K562 (cell line): ENCODE measurements around the gene WDR19. TPM values are rescaled to one million over a fixed set of nuclear protein-coding genes. Genes with fewer than 3 reads are reported as not detected.

Source experiments
- ATAC-seq: fragments of 200-7000 bp; cut with Tn5 transposase; 3 replicates; pipeline ENCODE4 v1.9.1; 2020; ENCODE audit warnings: moderate library complexity
- BruUV-seq: library from RNA; stranded (reverse); fragments of 400-500 nt; replicated peaks from 2 replicates; lab custom pipeline; 2021; lab: Mats Ljungman, UMichigan
- CTCF ChIA-PET: fragments of 300-600 bp; formaldehyde crosslinking; extraction: SDS; loops from one replicate; lab custom pipeline; 2021; ENCODE audit warnings: low intra/inter-chr PET ratio; lab: Yijun Ruan, JAX
- POLR2A ChIA-PET: fragments of 300-600, 350-650 bp; sonication (Branson Sonifier 250); formaldehyde crosslinking; extraction: SDS; loops from one replicate; lab custom pipeline; 2021; ENCODE audit warnings: antibody characterized with exemption, inconsistent platforms; lab: Yijun Ruan, JAX
- DNase-seq, 4 experiments: peaks; one replicate each; pipeline versions ENCODE4 v3.0.0 to v3.0.0-alpha.2; 2011 to 2018; ENCODE audit warnings: low spot score in 3 of 4, mixed read lengths in 3 of 4; ENCODE audit errors: extremely low read depth in 1 of 4
- FAIRE-seq: peaks from 2 replicates; lab custom pipeline; 2011; peaks lifted over from hg19 to GRCh38; lab: Jason Lieb, UNC
- H2AFZ ChIP-seq: 2 replicates; pipeline ENCODE4 v1.6.0; 2011; ENCODE audit warnings: low read depth, low read length, control low read depth, inconsistent platforms
- H3K27ac ChIP-seq: fragments of 200-600 bp; 3 replicates; pipeline ENCODE4 v1.8.0; 2011; ENCODE audit warnings: low read depth, mild to moderate bottlenecking, control low read depth, inconsistent platforms, low read length, moderate library complexity, mixed read lengths; ENCODE audit errors: extremely low read depth
- H3K27me3 ChIP-seq, 2 experiments: fragments of 300-600 bp in 1 of 2; 2 replicates in 1 of 2; 3 replicates in 1 of 2; pipeline versions ENCODE4 v1.6.0 to v1.8.0; 2011; ENCODE audit warnings: inconsistent platforms in 2 of 2, low read length in 2 of 2, mild to moderate bottlenecking in 1 of 2, mixed read lengths in 1 of 2, moderate library complexity in 1 of 2; ENCODE audit not compliant: control insufficient read depth in 2 of 2, insufficient read depth in 2 of 2
- H3K36me3 ChIP-seq: fragments of 300-600 bp; 3 replicates; pipeline ENCODE4 v1.8.0; 2011; ENCODE audit warnings: mild to moderate bottlenecking, low read length, inconsistent platforms; ENCODE audit not compliant: control insufficient read depth, insufficient read depth
- H3K4me1 ChIP-seq, 2 experiments: fragments of 200-600 bp in 1 of 2; replicated peaks in 1 of 2; 2 replicates in 1 of 2; 3 replicates in 1 of 2; pipeline versions ENCODE4 v1.5.1 to v1.8.0; 2011; ENCODE audit warnings: inconsistent platforms in 2 of 2, low read length in 2 of 2, mild to moderate bottlenecking in 1 of 2, mixed read lengths in 1 of 2, moderate library complexity in 1 of 2; ENCODE audit not compliant: control insufficient read depth in 2 of 2, insufficient read depth in 2 of 2
- H3K4me2 ChIP-seq: 2 replicates; pipeline ENCODE4 v1.6.1; 2011; ENCODE audit warnings: low read length, control low read depth, inconsistent platforms, mixed read lengths; ENCODE audit not compliant: insufficient read depth
- H3K4me3 ChIP-seq: fragments of 200-600 bp; sonication (generic), shearing (Covaris generic); 2 replicates; pipeline ENCODE4 v1.5.1; 2016; ENCODE audit warnings: control low read depth, inconsistent platforms
- H3K79me2 ChIP-seq: fragments of 200-600 bp; 3 replicates; pipeline ENCODE4 v1.8.0; 2011; ENCODE audit warnings: low read length, inconsistent platforms; ENCODE audit not compliant: control insufficient read depth, insufficient read depth
- H3K9ac ChIP-seq, 2 experiments: 2 replicates each; pipeline versions ENCODE4 v1.6.0 to v1.6.1; 2011; ENCODE audit warnings: low read depth in 2 of 2, low read length in 2 of 2, control low read depth in 1 of 2, inconsistent platforms in 1 of 2, mild to moderate bottlenecking in 1 of 2, mixed read lengths in 1 of 2; ENCODE audit not compliant: insufficient read depth in 1 of 2
- H3K9me1 ChIP-seq: one replicate; pipeline ENCODE4 v1.6.0; 2011; ENCODE audit warnings: inconsistent platforms, mild to moderate bottlenecking, low read length, moderate library complexity; ENCODE audit not compliant: control insufficient read depth, insufficient read depth
- H3K9me3 ChIP-seq: replicated peaks from 2 replicates; pipeline ENCODE4 v1.5.1; 2011; ENCODE audit warnings: low read depth, low read length, inconsistent platforms; ENCODE audit not compliant: control insufficient read depth, insufficient read depth
- H4K20me1 ChIP-seq: replicated peaks from 2 replicates; pipeline ENCODE4 v1.6.1; 2011; ENCODE audit warnings: low read length, inconsistent platforms, mixed read lengths; ENCODE audit not compliant: control insufficient read depth, insufficient read depth
- DNMT1 ChIP-seq: fragments of 450-650 bp; IDR thresholded peaks from 2 replicates; pipeline ENCODE4 v1.6.1; 2016; ENCODE audit warnings: antibody characterized with exemption, mild to moderate bottlenecking
- MBD1 ChIP-seq: fragments of 250-450 bp; sonication (Bioruptor Pico); IDR thresholded peaks from 2 replicates; pipeline ENCODE4 v1.8.0; 2022; ENCODE audit warnings: inconsistent platforms
- POU5F1 ChIP-seq: fragments of 150-350 bp; IDR thresholded peaks from 2 replicates; pipeline ENCODE4 v1.6.1; 2014; ENCODE audit warnings: borderline replicate concordance, low read length, low read depth, mild to moderate bottlenecking; ENCODE audit not compliant: partially characterized antibody
- SMAD4 ChIP-seq: fragments of 250-450 bp; sonication (Bioruptor Pico); conservative IDR thresholded peaks from 2 replicates; pipeline ENCODE4 v1.8.0; 2021; ENCODE audit warnings: inconsistent platforms, mild to moderate bottlenecking, moderate library complexity
- ZNF212 ChIP-seq: fragments of 450-650 bp; formaldehyde crosslinking; IDR thresholded peaks from 2 replicates; pipeline ENCODE4 v1.4.0; 2020; ENCODE audit warnings: mild to moderate bottlenecking
- WGBS: fragments of 100-300 bp; shearing (Covaris generic); methylation state at CpG from one replicate; pipeline ENCODE4 v1.1.6; 2016; ENCODE audit warnings: low coverage, mixed read lengths; ENCODE audit not compliant: insufficient coverage; ENCODE audit errors: missing lambda C conversion rate; 5-methylcytosine and 5-hydroxymethylcytosine counted together
- in situ Hi-C: fragments of 300-500 bp; cut with MboI; formaldehyde crosslinking; loops from 4 replicates; pipeline ENCODE4 v1.15.0; 2018; ENCODE audit warnings: inconsistent platforms, mixed read lengths
- intact Hi-C: fragments of 100-400 bp; cut with micrococcal nuclease; formaldehyde crosslinking; loops from 2 replicates; pipeline ENCODE4 v1.14.2; 2022
- polyA plus RNA-seq, 8 experiments: library from polyadenylated mRNA; depleted of rRNA in 4 of 8; stranded (reverse) in 5 of 8; unstranded in 3 of 8; fragments of >200 nt; fragmentation: Nextera tagmentation in 2 of 8; fragmentation: Illumina TruSeq in 1 of 8; extraction: Ambion mirVana in 2 of 8; extraction: Trizol in 1 of 8; gene quantifications; 2 replicates each; pipeline versions ENCODE4 v1.2.1 to v1.2.3, GENCODE V29; 2011 to 2014; ENCODE audit warnings: inconsistent platforms in 1 of 8, missing spikeins in 1 of 8
- total RNA-seq, 7 experiments: library from RNA; depleted of rRNA in 6 of 7; stranded (reverse); fragments of >200 nt in 6 of 7; fragmentation: Illumina TruSeq in 2 of 7; extraction: Trizol in 2 of 7; gene quantifications; 2 replicates each; pipeline versions ENCODE4 v1.2.1 to v1.2.3, GENCODE V29; 2011 to 2021; ENCODE audit warnings: low replicate concordance in 1 of 7
- TF ChIP-seq, protein P1 (sequence below): IDR thresholded peaks from 2 replicates; pipeline ENCODE4 v1.6.1; 2016; ENCODE audit warnings: missing genetic modification characterization, missing compliant biosample characterization

WDR19 gene
- total and polyA plus RNA-seq, 9 of the 15 experiments (the other 6 are each of a cell fraction or from before 2014, with no cell fraction given): 6.8 to 37.6 (median 11.2) TPM

DNA sequence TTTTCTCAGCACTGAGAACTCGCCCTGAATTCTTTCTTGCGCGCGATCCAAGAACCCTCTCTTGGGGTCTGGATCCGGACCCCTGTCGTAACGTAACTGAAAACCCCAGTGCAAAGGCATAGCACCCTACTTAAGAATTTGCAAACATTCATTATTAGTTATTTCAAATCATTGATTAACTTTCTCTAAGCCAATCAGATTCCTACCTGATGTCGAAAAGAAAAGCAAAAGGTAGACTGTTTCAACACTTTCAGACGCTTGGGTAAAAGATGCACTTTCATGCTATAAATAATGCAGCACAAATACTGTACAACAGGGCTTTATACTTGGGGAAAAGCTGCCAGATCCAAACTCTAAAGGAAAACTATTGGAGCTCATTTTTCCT is 817 bp upstream of the WDR19 start:
- CTCF ChIA-PET: no interaction called here
- intact Hi-C loops: no loop called here

More for the DNA sequence above, 817 bp upstream of the WDR19 start:
- TF ChIP-seq MBD1 (CRISPR knock-in tag) (peak; percentile 73; the same call in 1 of the 2 replicates), ZNF212 (CRISPR knock-in tag) (no peak), DNMT1 (no peak), SMAD4 (CRISPR knock-in tag) (0 out of 2 replicates have a peak, but pooled peaks have one; percentile 23), POU5F1 (no peak)
- TF ChIP-seq, protein P1, sequence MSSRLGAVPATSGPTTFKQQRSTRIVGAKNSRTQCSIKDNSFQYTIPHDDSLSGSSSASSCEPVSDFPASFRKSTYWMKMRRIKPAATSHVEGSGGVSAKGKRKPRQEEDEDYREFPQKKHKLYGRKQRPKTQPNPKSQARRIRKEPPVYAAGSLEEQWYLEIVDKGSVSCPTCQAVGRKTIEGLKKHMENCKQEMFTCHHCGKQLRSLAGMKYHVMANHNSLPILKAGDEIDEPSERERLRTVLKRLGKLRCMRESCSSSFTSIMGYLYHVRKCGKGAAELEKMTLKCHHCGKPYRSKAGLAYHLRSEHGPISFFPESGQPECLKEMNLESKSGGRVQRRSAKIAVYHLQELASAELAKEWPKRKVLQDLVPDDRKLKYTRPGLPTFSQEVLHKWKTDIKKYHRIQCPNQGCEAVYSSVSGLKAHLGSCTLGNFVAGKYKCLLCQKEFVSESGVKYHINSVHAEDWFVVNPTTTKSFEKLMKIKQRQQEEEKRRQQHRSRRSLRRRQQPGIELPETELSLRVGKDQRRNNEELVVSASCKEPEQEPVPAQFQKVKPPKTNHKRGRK (tag): peak; percentile 73; the same call in 1 of the 2 replicates
- ATAC-seq (no peak), FAIRE-seq (no peak), DNase-seq (no peak)
- Histone ChIP-seq H3K9me3 (no peaks in the 10 kb centered on the region), H3K27me3 (no peaks in the 10 kb centered on the region), H3K27ac (peak overlapping the region; percentile 12; the same call in 2 of the 3 replicates), H3K79me2 (no peaks in the 10 kb centered on the region), H3K9me1 (no peaks in the 10 kb centered on the region), H3K4me2 (peak overlapping the region; percentile 42), H2AFZ (peak overlapping the region; percentile 78), H3K4me3 (peak overlapping the region; percentile 0; the same call in 1 of the 2 replicates), H3K36me3 (no peaks in the 10 kb centered on the region; the same call in 2 of the 3 replicates), H3K9ac (peak overlapping the region in 1 of 2 experiments; percentile 31; a peak in 2 of 4 replicates), H3K4me1 (peaks cover 3 to 4% of the 10 kb centered on the region in 2 experiments; a peak in 2 of 5 replicates), H4K20me1 (no peaks in the 10 kb centered on the region)
- BruUV-seq: TSS peak; percentile 91
- WGBS: 81% methylated on average over 9 of the region's 9 CpGs
- in situ Hi-C loops: no loop called here
- POLR2A ChIA-PET: interaction anchor here (0.9 kb wide), 1 partner anchor 278 kb away, joined by 4 read pairs; no protein-coding TSS in a partner anchor
